HepG2 (cell line): Measurements from ENCODE around the gene KIF3C. TPM values are rescaled to one million over a fixed set of nuclear protein-coding genes. Genes with fewer than 3 reads are reported as not detected.

Experiments used
- FOXM1 ChIP-seq: sonication (generic); formaldehyde crosslinking; IDR thresholded peaks from 2 replicates; pipeline ENCODE4 v1.5.0; 2020; ENCODE audit warnings: missing genetic modification reagents
- IRX3 ChIP-seq: sonication (generic); formaldehyde crosslinking; IDR thresholded peaks from 2 replicates; pipeline ENCODE4 v1.8.1; 2023; ENCODE audit warnings: mild to moderate bottlenecking, low read depth, missing genetic modification reagents, borderline replicate concordance
- MTA1 ChIP-seq: sonication (generic); formaldehyde crosslinking; IDR thresholded peaks from 2 replicates; pipeline ENCODE4 v1.4.0; 2020; ENCODE audit warnings: missing genetic modification reagents, mild to moderate bottlenecking, borderline replicate concordance
- MZF1 ChIP-seq: sonication (generic); formaldehyde crosslinking; IDR thresholded peaks from 2 replicates; pipeline ENCODE4 v1.8.1; 2023; ENCODE audit warnings: mild to moderate bottlenecking, missing genetic modification reagents, borderline replicate concordance
- NBN ChIP-seq: fragments of 450-650 bp; conservative IDR thresholded peaks from 2 replicates; pipeline ENCODE4 v1.6.1; 2017
- ZNF180 ChIP-seq: sonication (generic); formaldehyde crosslinking; IDR thresholded peaks from 2 replicates; pipeline ENCODE4 v1.4.0; 2020; ENCODE audit warnings: low read depth, missing genetic modification reagents, borderline replicate concordance
- ZNF367 ChIP-seq: sonication (generic); formaldehyde crosslinking; IDR thresholded peaks from 2 replicates; pipeline ENCODE4 v1.4.0; 2020; ENCODE audit warnings: missing genetic modification reagents, borderline replicate concordance
- ZNF749 ChIP-seq: sonication (generic); formaldehyde crosslinking; IDR thresholded peaks from 2 replicates; pipeline ENCODE4 v1.8.0; 2022; ENCODE audit warnings: mild to moderate bottlenecking, missing genetic modification reagents, moderate library complexity, borderline replicate concordance
- polyA plus RNA-seq, 8 experiments: library from polyadenylated mRNA; depleted of rRNA in 3 of 8; stranded (reverse) in 7 of 8; unstranded in 1 of 8; fragments of >200 nt; fragmentation: Illumina TruSeq in 4 of 8; extraction: Trizol in 4 of 8; gene quantifications; 2 replicates each; pipeline versions ENCODE4 v1.2.1 to v1.2.3, GENCODE V29; 2011 to 2016; ENCODE audit warnings: low read depth in 4 of 8, missing spikeins in 1 of 8, mixed read lengths in 1 of 8; ENCODE audit not compliant: insufficient read depth in 1 of 8
- total RNA-seq, 5 experiments: library from RNA; depleted of rRNA; stranded (reverse); fragments of >200 nt; fragmentation: Illumina TruSeq; extraction: Trizol; gene quantifications; 2 replicates each; pipeline ENCODE4 v1.2.3, GENCODE V29; 2016; ENCODE audit warnings: low read depth in 1 of 5
- TF ChIP-seq, protein P1 (sequence below): sonication (generic); formaldehyde crosslinking; IDR thresholded peaks from 2 replicates; pipeline ENCODE4 v1.4.0; 2020; ENCODE audit warnings: missing genetic modification reagents, borderline replicate concordance
- TF ChIP-seq, protein P2 (sequence below): sonication (generic); formaldehyde crosslinking; IDR thresholded peaks from 2 replicates; pipeline ENCODE4 v1.9.0; 2021; ENCODE audit warnings: mild to moderate bottlenecking, missing genetic modification reagents
- TF ChIP-seq, protein P3 (sequence below): sonication (generic); formaldehyde crosslinking; IDR thresholded peaks from 2 replicates; pipeline ENCODE4 v1.8.0; 2022; ENCODE audit warnings: missing genetic modification reagents, mild to moderate bottlenecking, borderline replicate concordance
- TF ChIP-seq, protein P4 (sequence below): sonication (generic); formaldehyde crosslinking; IDR thresholded peaks from 2 replicates; pipeline ENCODE4 v1.9.0; 2022; ENCODE audit warnings: low read depth, missing genetic modification reagents

KIF3C gene
- total and polyA plus RNA-seq, 2 of the 13 experiments (the other 11 are each of a cell fraction or from before 2014, with no cell fraction given): 3.6 to 4.9 TPM

DNA sequence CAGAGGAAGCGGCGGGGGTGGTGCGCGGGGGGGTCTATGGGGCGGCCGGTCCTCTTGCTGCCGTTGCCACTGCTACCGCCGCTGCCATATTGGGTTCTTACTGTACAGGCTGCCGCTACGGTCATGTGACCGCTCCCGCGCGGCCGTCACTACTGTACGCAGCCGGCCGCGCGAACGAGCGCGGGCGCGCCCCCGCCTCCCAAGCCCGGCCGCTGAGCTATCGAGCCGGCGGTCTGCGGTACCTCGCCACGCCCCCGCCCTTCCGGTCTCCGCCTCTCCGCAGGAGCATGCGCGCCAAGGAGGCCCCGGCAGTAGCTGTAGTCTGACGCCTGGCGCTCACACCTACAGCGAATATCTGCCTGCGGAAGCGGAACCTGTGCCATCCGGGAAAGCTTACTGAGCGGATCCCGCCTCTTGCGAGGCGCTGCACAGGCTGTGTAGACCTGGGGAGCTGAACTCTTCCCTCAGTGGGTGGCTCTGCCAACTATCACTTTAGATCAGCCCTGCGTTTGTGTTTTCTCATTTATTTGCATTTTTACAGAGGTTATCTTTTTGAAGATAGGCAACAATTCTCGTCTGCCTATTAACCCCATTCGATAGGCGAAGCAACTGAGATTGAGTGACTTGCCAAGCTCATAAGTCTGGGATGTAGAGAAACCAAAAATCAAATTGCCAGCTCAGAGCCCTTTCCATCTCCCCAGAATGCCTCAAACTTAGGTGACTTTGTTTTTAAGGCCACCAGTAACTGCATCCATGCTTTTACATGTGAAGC is 103.8 kb downstream of the KIF3C start, which contains the start of gene ASXL2 (continued):
- peak; percentile 63; the same call in 1 of the 2 replicates for TF ChIP-seq IRX3 (CRISPR knock-in tag)
- peak; percentile 65; the same call in 1 of the 2 replicates for TF ChIP-seq ZNF749 (CRISPR knock-in tag)
- TF ChIP-seq ZNF367 (CRISPR knock-in tag): 0 out of 2 replicates have a peak, but pooled peaks have one; percentile 60
- TF ChIP-seq, protein P1, sequence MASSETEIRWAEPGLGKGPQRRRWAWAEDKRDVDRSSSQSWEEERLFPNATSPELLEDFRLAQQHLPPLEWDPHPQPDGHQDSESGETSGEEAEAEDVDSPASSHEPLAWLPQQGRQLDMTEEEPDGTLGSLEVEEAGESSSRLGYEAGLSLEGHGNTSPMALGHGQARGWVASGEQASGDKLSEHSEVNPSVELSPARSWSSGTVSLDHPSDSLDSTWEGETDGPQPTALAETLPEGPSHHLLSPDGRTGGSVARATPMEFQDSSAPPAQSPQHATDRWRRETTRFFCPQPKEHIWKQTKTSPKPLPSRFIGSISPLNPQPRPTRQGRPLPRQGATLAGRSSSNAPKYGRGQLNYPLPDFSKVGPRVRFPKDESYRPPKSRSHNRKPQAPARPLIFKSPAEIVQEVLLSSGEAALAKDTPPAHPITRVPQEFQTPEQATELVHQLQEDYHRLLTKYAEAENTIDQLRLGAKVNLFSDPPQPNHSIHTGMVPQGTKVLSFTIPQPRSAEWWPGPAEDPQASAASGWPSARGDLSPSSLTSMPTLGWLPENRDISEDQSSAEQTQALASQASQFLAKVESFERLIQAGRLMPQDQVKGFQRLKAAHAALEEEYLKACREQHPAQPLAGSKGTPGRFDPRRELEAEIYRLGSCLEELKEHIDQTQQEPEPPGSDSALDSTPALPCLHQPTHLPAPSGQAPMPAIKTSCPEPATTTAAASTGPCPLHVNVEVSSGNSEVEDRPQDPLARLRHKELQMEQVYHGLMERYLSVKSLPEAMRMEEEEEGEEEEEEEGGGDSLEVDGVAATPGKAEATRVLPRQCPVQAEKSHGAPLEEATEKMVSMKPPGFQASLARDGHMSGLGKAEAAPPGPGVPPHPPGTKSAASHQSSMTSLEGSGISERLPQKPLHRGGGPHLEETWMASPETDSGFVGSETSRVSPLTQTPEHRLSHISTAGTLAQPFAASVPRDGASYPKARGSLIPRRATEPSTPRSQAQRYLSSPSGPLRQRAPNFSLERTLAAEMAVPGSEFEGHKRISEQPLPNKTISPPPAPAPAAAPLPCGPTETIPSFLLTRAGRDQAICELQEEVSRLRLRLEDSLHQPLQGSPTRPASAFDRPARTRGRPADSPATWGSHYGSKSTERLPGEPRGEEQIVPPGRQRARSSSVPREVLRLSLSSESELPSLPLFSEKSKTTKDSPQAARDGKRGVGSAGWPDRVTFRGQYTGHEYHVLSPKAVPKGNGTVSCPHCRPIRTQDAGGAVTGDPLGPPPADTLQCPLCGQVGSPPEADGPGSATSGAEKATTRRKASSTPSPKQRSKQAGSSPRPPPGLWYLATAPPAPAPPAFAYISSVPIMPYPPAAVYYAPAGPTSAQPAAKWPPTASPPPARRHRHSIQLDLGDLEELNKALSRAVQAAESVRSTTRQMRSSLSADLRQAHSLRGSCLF (CRISPR knock-in tag): no peak
- TF ChIP-seq ZNF180 (CRISPR knock-in tag): no peak
- no peak for TF ChIP-seq NBN
- no peak for TF ChIP-seq MTA1 (CRISPR knock-in tag)
- TF ChIP-seq, protein P2, sequence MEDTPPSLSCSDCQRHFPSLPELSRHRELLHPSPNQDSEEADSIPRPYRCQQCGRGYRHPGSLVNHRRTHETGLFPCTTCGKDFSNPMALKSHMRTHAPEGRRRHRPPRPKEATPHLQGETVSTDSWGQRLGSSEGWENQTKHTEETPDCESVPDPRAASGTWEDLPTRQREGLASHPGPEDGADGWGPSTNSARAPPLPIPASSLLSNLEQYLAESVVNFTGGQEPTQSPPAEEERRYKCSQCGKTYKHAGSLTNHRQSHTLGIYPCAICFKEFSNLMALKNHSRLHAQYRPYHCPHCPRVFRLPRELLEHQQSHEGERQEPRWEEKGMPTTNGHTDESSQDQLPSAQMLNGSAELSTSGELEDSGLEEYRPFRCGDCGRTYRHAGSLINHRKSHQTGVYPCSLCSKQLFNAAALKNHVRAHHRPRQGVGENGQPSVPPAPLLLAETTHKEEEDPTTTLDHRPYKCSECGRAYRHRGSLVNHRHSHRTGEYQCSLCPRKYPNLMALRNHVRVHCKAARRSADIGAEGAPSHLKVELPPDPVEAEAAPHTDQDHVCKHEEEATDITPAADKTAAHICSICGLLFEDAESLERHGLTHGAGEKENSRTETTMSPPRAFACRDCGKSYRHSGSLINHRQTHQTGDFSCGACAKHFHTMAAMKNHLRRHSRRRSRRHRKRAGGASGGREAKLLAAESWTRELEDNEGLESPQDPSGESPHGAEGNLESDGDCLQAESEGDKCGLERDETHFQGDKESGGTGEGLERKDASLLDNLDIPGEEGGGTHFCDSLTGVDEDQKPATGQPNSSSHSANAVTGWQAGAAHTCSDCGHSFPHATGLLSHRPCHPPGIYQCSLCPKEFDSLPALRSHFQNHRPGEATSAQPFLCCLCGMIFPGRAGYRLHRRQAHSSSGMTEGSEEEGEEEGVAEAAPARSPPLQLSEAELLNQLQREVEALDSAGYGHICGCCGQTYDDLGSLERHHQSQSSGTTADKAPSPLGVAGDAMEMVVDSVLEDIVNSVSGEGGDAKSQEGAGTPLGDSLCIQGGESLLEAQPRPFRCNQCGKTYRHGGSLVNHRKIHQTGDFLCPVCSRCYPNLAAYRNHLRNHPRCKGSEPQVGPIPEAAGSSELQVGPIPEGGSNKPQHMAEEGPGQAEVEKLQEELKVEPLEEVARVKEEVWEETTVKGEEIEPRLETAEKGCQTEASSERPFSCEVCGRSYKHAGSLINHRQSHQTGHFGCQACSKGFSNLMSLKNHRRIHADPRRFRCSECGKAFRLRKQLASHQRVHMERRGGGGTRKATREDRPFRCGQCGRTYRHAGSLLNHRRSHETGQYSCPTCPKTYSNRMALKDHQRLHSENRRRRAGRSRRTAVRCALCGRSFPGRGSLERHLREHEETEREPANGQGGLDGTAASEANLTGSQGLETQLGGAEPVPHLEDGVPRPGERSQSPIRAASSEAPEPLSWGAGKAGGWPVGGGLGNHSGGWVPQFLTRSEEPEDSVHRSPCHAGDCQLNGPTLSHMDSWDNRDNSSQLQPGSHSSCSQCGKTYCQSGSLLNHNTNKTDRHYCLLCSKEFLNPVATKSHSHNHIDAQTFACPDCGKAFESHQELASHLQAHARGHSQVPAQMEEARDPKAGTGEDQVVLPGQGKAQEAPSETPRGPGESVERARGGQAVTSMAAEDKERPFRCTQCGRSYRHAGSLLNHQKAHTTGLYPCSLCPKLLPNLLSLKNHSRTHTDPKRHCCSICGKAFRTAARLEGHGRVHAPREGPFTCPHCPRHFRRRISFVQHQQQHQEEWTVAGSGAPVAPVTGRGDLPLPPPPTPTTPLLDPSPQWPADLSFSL: no peak
- no peak; the same call in 1 of the 2 replicates for TF ChIP-seq MZF1 (CRISPR knock-in tag)
- TF ChIP-seq, protein P3, sequence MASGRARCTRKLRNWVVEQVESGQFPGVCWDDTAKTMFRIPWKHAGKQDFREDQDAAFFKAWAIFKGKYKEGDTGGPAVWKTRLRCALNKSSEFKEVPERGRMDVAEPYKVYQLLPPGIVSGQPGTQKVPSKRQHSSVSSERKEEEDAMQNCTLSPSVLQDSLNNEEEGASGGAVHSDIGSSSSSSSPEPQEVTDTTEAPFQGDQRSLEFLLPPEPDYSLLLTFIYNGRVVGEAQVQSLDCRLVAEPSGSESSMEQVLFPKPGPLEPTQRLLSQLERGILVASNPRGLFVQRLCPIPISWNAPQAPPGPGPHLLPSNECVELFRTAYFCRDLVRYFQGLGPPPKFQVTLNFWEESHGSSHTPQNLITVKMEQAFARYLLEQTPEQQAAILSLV (CRISPR knock-in tag): no peak
- TF ChIP-seq, protein P4, sequence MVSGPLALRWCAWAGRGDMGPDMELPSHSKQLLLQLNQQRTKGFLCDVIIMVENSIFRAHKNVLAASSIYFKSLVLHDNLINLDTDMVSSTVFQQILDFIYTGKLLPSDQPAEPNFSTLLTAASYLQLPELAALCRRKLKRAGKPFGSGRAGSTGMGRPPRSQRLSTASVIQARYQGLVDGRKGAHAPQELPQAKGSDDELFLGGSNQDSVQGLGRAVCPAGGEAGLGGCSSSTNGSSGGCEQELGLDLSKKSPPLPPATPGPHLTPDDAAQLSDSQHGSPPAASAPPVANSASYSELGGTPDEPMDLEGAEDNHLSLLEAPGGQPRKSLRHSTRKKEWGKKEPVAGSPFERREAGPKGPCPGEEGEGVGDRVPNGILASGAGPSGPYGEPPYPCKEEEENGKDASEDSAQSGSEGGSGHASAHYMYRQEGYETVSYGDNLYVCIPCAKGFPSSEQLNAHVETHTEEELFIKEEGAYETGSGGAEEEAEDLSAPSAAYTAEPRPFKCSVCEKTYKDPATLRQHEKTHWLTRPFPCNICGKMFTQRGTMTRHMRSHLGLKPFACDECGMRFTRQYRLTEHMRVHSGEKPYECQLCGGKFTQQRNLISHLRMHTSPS (CRISPR knock-in tag): 0 out of 2 replicates have a peak, but pooled peaks have one; percentile 33
- no peak for TF ChIP-seq FOXM1
